ENCODE data around the gene FOXD1.

- no peak for TF ChIP-seq CTCF (IDR thresholded peaks at IDR 0.05; ENCODE audit: poor library complexity)
- TF ChIP-seq EZH2 (IDR thresholded peaks at IDR 0.05; ENCODE audit: borderline replicate concordance) = no peak
- no peak for TF ChIP-seq EZH2phosphoT487 (IDR thresholded peaks at IDR 0.05; ENCODE audit: low read depth, severe bottlenecking, unreplicated experiment)
Observed at GRCh38 chr5:73447530-73448462, 781 bp downstream of the FOXD1 start.

Measured in hepatocyte (in vitro differentiated cells).